Measurements from ENCODE around the gene MAP3K2.

The MAP3K2 gene

GRCh38 chr2:127423478-127423843 is 35.7 kb upstream of the MAP3K2 start:
- TF ChIP-seq ZFX (IDR thresholded peaks at IDR 0.05; ENCODE audit: borderline replicate concordance) (no peak), CTCF (IDR thresholded peaks at IDR 0.05) (no peak)
- H3K27ac ChIP-seq = no peak overlapping the region

GRCh38 chr2:127422559-127423477 is 35.0 kb upstream of the MAP3K2 start:
- no peak overlapping the region for H3K27ac ChIP-seq
- no peak for TF ChIP-seq ZFX (IDR thresholded peaks at IDR 0.05; ENCODE audit: borderline replicate concordance)
- TF ChIP-seq CTCF (IDR thresholded peaks at IDR 0.05) = no peak

GRCh38 chr2:127421871-127422558 is 34.2 kb upstream of the MAP3K2 start:
- no peak for TF ChIP-seq CTCF (IDR thresholded peaks at IDR 0.05)
- no peak overlapping the region for H3K27ac ChIP-seq

- H3K27ac ChIP-seq = no peak overlapping the region
- no peak for TF ChIP-seq CTCF (IDR thresholded peaks at IDR 0.05)
- TF ChIP-seq ZFX (IDR thresholded peaks at IDR 0.05; ENCODE audit: borderline replicate concordance) = no peak
These were observed 33.5 kb upstream of the MAP3K2 start for GRCh38 chr2:127421116-127421800.

GRCh38 chr2:127420039-127420864 is 32.5 kb upstream of the MAP3K2 start:
- H3K27ac ChIP-seq = no peak overlapping the region
- TF ChIP-seq CTCF (IDR thresholded peaks at IDR 0.05) = no peak

- no peak overlapping the region for H3K27ac ChIP-seq
- no peak for TF ChIP-seq ZFX (IDR thresholded peaks at IDR 0.05; ENCODE audit: borderline replicate concordance)
- TF ChIP-seq CTCF (IDR thresholded peaks at IDR 0.05) = no peak
These were observed 31.8 kb upstream of the MAP3K2 start for GRCh38 chr2:127419448-127420038.

All from 22Rv1 (cell line).